HG03280 (cell line): ENCODE measurements around the gene RNF126.

Experiments used
- ATAC-seq: cut with Tn5 transposase; IDR thresholded peaks from one replicate; pipeline ENCODE4 v1.9.1; 2021; ENCODE audit warnings: mild to moderate bottlenecking, moderate library complexity; ENCODE audit not compliant: unreplicated experiment

The RNF126 gene

DNA sequence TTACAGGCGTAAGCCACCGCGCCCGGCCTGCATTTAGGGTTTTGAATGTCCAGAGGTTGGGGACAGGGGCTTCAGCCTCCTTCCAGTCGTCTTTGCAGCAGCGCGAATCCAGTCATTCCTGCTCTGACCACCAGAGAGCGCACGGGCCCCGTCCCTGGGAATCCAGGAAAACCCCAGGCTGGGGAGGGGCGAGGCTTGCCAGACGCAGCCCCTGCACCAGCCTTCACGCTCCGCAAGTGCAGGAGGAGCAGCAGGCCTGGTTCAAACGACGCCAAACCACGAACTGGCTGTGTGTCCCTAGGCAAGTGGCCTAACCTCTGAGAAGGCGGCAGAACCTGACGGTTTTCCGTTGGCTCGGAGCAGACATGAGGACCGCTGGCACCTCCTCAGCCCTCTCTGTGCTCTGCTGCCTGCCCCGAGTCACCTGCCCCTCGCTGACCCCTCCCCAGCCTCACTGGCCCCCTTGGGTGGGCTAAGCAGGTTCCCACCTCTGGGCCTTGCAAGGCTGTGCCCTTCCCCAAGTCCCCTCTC is 2.0 kb upstream of the RNF126 start:
- ATAC-seq, result no peak

GRCh38 chr19:663682-664117 is 686 bp upstream of the RNF126 start:
- no peak for ATAC-seq

GRCh38 chr19:662207-662961 is 630 bp downstream of the RNF126 start:
- ATAC-seq, result peak; percentile 10

- no peak for ATAC-seq
Observed at GRCh38 chr19:661427-662196, 1.4 kb downstream of the RNF126 start.

DNA sequence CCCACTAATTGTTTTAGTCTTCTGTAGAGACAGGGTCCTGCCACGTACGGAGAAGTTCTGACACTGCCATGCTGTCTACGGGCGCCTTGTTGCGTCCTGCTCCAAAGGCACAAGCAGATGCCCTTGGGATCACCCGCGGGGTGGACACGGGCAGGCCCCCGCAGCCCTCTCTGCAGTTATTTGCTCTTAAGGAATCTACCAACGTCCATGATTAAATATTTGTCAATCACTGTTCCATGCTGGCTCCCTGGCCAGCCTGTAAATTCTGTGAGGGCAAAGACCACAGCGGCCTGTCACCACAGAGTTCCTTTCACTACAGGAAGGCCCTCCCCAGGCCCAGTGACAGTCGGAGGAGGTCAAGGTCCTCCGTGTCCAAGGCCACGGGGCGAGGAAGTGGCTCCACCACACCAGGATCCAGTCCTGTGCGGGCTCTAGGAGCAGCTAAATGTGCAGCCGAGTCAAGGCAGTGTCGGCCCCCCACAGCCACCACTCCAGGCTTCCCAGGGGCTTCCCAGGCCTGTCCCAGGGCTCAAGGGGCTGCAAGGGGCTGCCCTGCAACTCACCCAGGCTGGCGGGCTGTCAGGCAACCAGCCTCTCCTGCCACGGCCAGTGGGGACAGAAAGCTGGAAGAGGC is 2.1 kb downstream of the RNF126 start:
- ATAC-seq, result no peak

DNA sequence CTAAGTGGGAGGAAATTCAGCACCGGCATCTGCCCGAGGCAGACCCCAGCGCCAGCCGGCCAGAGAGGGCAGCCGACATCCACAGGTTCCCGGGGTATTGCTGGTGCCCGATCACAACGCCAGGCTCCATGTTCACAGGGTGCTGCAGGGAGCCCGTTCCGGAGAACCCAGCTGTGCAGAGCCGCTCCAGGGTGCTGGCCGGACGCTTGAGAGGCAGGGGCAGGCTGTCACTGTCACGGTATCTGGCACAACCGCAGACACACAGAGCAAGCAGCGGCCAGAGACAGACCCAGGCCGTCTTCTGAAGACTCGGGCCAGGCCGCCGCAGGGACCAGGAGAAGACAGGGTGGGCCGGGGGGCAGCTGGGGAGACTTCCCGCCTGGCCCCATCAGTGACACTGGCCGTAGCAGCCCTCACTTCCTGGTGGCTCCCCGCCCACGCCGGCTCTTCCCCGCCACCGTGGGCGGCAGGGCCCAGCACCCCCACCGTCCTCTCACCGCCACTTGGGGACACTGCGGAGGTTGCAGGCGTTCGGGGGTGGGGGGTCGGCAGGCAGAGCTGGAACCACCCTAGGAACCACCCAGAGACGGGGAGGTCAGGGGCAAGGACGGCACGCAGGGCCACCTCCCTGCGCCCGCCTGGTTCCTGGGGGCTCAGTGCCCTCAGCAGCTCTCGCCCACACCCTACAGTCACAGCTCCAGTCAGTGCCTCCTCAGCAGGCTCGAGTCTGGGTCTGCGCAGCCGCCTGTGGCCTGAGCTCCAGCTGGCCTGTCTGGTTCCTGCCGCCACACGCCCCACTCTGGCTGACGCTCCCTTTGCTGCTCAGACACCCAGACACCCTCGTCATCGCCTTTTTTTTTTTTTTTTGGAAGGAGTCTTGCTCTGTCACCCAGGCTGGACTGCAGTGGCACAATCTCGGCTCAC is 3.8 kb downstream of the RNF126 start:
- ATAC-seq, result no peak

DNA sequence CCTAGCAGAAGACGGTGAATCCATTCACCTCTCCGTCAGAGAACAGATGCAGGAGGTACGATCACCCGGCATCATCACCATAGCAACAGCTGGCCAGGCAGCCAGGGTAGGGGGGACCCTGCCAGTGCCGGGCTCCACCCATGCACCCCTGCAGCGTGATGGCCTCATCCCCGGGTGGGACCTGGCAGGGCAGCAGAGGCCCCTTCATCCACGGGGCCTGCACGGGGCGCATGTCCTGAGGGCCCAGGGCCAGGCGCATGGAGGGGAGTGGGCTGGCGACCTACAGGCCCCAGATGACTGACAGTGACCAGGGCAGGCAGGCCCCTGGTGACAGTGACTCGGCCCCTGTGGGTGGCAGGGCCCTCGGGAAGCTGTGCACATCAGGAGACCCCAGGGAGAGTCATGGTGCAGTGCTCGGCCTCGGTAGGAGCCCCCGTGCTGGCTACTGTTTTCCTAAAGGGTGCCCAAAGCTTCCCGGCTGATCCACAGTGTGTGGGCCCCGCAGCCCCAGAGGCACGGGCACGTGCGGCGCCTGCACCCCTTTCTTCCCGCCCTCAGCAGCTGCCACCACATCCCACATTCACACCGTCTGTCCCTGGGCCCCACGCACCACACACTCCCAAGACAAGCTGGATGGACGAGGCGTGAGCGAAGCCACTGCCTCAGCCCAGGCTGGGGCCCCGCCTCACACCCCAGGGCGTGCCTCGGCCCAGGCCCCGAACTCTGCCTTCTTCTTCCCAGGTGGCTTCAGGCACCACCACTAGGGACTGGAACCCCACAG is 4.8 kb downstream of the RNF126 start:
- ATAC-seq, result no peak

- ATAC-seq, result no peak
Observed at GRCh38 chr19:657611-658010, 5.4 kb downstream of the RNF126 start.

GRCh38 chr19:656751-657559 is 6.1 kb downstream of the RNF126 start:
- ATAC-seq, result no peak

GRCh38 chr19:655691-656090 is 7.3 kb downstream of the RNF126 start:
- ATAC-seq, result no peak

DNA sequence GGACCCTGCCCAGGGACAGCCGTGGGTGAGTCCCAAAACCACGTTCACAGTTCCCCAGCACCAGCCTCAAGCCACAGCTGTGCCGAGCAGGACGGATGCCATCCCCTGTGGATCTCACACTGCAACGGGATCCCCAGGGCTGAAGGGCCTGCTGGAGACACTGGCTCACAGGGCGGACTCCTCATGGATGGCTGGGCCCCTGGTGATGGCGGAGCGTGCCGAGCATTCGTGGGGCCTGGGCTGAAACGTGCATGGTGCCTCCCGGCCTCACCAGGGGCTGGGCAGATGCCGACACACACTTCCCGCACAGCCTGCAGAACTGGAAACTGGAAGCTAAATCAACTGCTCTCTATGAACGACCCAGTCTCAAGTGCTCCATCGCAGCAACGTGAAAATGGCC is 9.6 kb downstream of the RNF126 start:
- ATAC-seq, result no peak

DNA sequence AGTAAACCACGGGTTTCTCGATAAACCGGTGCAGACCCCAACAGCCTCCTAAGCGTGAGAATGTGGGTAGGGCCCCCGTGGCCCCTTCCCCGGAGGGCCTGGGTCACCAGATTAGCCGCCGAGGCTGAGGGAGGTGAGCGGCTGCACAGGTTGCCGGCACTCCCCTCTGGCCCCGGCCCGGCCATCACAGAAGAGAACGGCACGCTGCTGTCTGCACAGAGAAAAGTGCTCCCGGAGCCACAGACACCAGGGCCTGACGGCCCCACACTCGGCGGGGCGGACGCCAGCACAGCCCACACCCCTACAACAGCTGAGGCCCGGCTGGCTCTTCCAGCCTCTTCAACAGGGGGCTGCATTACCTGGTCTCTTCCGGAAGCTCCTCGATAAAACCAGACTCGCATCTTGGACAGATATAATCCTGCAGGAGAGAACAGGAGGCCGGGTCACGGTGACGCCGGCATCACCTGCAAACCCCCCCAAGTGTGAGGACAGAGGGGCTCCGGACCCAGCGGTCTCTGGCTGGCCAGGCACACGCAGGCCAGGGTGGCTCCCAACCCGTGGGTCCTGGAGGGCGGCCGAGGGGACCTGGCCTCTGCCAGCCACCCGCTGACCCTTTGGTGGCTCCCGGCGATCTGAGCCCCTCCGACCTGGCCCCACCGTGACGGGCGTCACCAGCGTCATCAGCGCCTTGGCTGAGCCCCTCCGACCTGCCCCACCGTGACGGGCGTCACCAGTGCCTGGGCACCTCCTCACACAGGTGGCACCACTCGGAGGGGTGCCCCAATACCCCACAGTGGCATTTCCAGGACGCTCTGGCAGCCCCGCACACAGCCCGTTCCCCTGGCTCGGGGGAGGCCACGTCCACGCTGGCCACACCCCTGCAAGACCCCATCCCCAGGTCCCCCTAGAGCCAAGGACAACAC is 10.3 kb downstream of the RNF126 start:
- no peak for ATAC-seq

GRCh38 chr19:651991-652390 is 11.0 kb downstream of the RNF126 start:
- ATAC-seq, result no peak

GRCh38 chr19:651114-651818 is 11.7 kb downstream of the RNF126 start:
- no peak for ATAC-seq

- no peak for ATAC-seq
Observed at GRCh38 chr19:650121-650520, 12.9 kb downstream of the RNF126 start.

- no peak for ATAC-seq
Observed at GRCh38 chr19:648904-649801, 13.9 kb downstream of the RNF126 start.
